HL-60 (cell line): Measurements from ENCODE around the gene PPP6R2.

Experiments used
- DNase-seq, 2 experiments: peaks; one replicate each; pipeline ENCODE4 v3.0.0-alpha.2; 2010 to 2020; ENCODE audit warnings: low read depth in 1 of 2, low spot score in 1 of 2
- H3K27ac ChIP-seq: fragments of 250-450 bp; sonication (Bioruptor Pico); replicated peaks from 2 replicates; pipeline ENCODE4 v1.5.1; 2020; ENCODE audit warnings: mild to moderate bottlenecking, moderate library complexity
- H3K27me3 ChIP-seq: fragments of 250-450 bp; sonication (Bioruptor Pico); 2 replicates; pipeline ENCODE4 v1.5.1; 2021; ENCODE audit warnings: mild to moderate bottlenecking, moderate library complexity; ENCODE audit not compliant: insufficient read depth, poor library complexity, severe bottlenecking
- H3K4me3 ChIP-seq: replicated peaks from 2 replicates; pipeline ENCODE4 v1.5.1; 2011; ENCODE audit warnings: mild to moderate bottlenecking, control low read depth, low read length; ENCODE audit not compliant: insufficient read depth
- CTCF ChIP-seq: IDR thresholded peaks from one replicate; pipeline ENCODE4 v1.5.1; 2011; ENCODE audit warnings: low read length, control low read depth, inconsistent platforms; ENCODE audit not compliant: insufficient read depth
- GABPA ChIP-seq: IDR thresholded peaks from 2 replicates; pipeline ENCODE4 v1.6.1; 2012; ENCODE audit warnings: low read depth
- POLR2AphosphoS5 ChIP-seq: IDR thresholded peaks from 2 replicates; pipeline ENCODE4 v1.6.1; 2012; ENCODE audit warnings: low read depth
- REST ChIP-seq: IDR thresholded peaks from 2 replicates; pipeline ENCODE4 v1.6.1; 2012; ENCODE audit warnings: low read depth; ENCODE audit not compliant: insufficient replicate concordance
- SPI1 ChIP-seq: IDR thresholded peaks from 2 replicates; pipeline ENCODE4 v1.6.1; 2012; ENCODE audit warnings: low read depth, mild to moderate bottlenecking, borderline replicate concordance

The PPP6R2 gene

GRCh38 chr22:50339945-50340879, 2.9 kb upstream of the PPP6R2 start:
- peak in 1 of 2 experiments; percentile 14 for DNase-seq
- TF ChIP-seq SPI1: no peak
- TF ChIP-seq POLR2AphosphoS5: no peak
- no peak for TF ChIP-seq REST
- no peak for TF ChIP-seq CTCF
- TF ChIP-seq GABPA: no peak

GRCh38 chr22:50341977-50342650, 1.0 kb upstream of the PPP6R2 start:
- Histone ChIP-seq H3K4me3 (peak overlapping the region; percentile 78), H3K27ac (peak overlapping the region; percentile 58), H3K27me3 (no peaks in the 10 kb centered on the region)
- peak; percentile 45 to 90 for DNase-seq
- TF ChIP-seq SPI1 (no peak), CTCF (peak; percentile 94)

More at GRCh38 chr22:50339945-50340879, 2.9 kb upstream of the PPP6R2 start:
- Histone ChIP-seq H3K27me3 (no peaks in the 10 kb centered on the region), H3K4me3 (no peak overlapping the region), H3K27ac (no peak overlapping the region)

GRCh38 chr22:50343541-50343935, 411 bp downstream of the PPP6R2 start:
- Histone ChIP-seq H3K4me3 (peak overlapping the region; percentile 78), H3K27me3 (no peaks in the 10 kb centered on the region), H3K27ac (no peak overlapping the region; the same call in 1 of the 2 replicates)
- TF ChIP-seq CTCF: no peak
- TF ChIP-seq GABPA: no peak
- no peak for TF ChIP-seq SPI1
- TF ChIP-seq REST: no peak
- no peak for TF ChIP-seq POLR2AphosphoS5
- DNase-seq: peak in 1 of 2 experiments; percentile 45
